ENCODE data around the gene GPR65.
A peak's percentile ranks its signal among the peaks of the same experiment; 100 is the strongest.

Gene GPR65

GRCh38 chr14:88005978-88006851, 1.3 kb downstream of the GPR65 start:
- no peaks in the 10 kb centered on the region; the same call in 1 of the 2 replicates for H3K36me3 ChIP-seq (ENCODE audit: control insufficient read depth, insufficient read depth, low read length)
- H3K27me3 ChIP-seq (replicated peaks; ENCODE audit: control insufficient read depth, insufficient read depth, low read length): no peaks in the 10 kb centered on the region
- H3K4me3 ChIP-seq (replicated peaks; ENCODE audit: low read depth, low read length): peak overlapping the region; percentile 62
- no peak for TF ChIP-seq CTCF (IDR thresholded peaks at IDR 0.05; ENCODE audit: insufficient read depth, low read length, poor library complexity, severe bottlenecking)
- peak; percentile 75 for DNase-seq (ENCODE audit: extremely low read depth, insufficient read length)

GRCh38 chr14:88007608-88008007, 2.7 kb downstream of the GPR65 start:
- no peak for DNase-seq (ENCODE audit: extremely low read depth, insufficient read length)
- TF ChIP-seq CTCF (IDR thresholded peaks at IDR 0.05; ENCODE audit: insufficient read depth, low read length, poor library complexity, severe bottlenecking): no peak
- Histone ChIP-seq H3K36me3 (ENCODE audit: control insufficient read depth, insufficient read depth, low read length) (no peaks in the 10 kb centered on the region; the same call in 1 of the 2 replicates), H3K27me3 (replicated peaks; ENCODE audit: control insufficient read depth, insufficient read depth, low read length) (no peaks in the 10 kb centered on the region), H3K4me3 (replicated peaks; ENCODE audit: low read depth, low read length) (no peak overlapping the region)

GRCh38 chr14:88008039-88008742, 3.3 kb downstream of the GPR65 start:
- Histone ChIP-seq H3K27me3 (replicated peaks; ENCODE audit: control insufficient read depth, insufficient read depth, low read length) (no peaks in the 10 kb centered on the region), H3K36me3 (ENCODE audit: control insufficient read depth, insufficient read depth, low read length) (no peaks in the 10 kb centered on the region; the same call in 1 of the 2 replicates), H3K4me3 (replicated peaks; ENCODE audit: low read depth, low read length) (no peak overlapping the region)
- TF ChIP-seq CTCF (IDR thresholded peaks at IDR 0.05; ENCODE audit: insufficient read depth, low read length, poor library complexity, severe bottlenecking): no peak
- DNase-seq (ENCODE audit: extremely low read depth, insufficient read length): no peak

- Histone ChIP-seq H3K27me3 (replicated peaks; ENCODE audit: control insufficient read depth, insufficient read depth, low read length) (no peaks in the 10 kb centered on the region), H3K4me3 (replicated peaks; ENCODE audit: low read depth, low read length) (no peak overlapping the region), H3K36me3 (ENCODE audit: control insufficient read depth, insufficient read depth, low read length) (no peaks in the 10 kb centered on the region; the same call in 1 of the 2 replicates)
- no peak for DNase-seq (ENCODE audit: extremely low read depth, insufficient read length)
- no peak for TF ChIP-seq CTCF (IDR thresholded peaks at IDR 0.05; ENCODE audit: insufficient read depth, low read length, poor library complexity, severe bottlenecking)
These were observed 4.6 kb downstream of the GPR65 start for GRCh38 chr14:88009486-88009885.

- TF ChIP-seq CTCF (IDR thresholded peaks at IDR 0.05; ENCODE audit: insufficient read depth, low read length, poor library complexity, severe bottlenecking): no peak
- no peak overlapping the region for H3K4me3 ChIP-seq (replicated peaks; ENCODE audit: low read depth, low read length)
- H3K36me3 ChIP-seq (ENCODE audit: control insufficient read depth, insufficient read depth, low read length): no peaks in the 10 kb centered on the region; the same call in 1 of the 2 replicates
- no peak for DNase-seq (ENCODE audit: extremely low read depth, insufficient read length)
- H3K27me3 ChIP-seq (replicated peaks; ENCODE audit: control insufficient read depth, insufficient read depth, low read length): no peaks in the 10 kb centered on the region
These were observed 5.4 kb downstream of the GPR65 start for GRCh38 chr14:88010331-88010730.

All from GM06990 (cell line).